HepG2 (cell line): ENCODE measurements around the gene C9orf78. TPM values are rescaled to one million over a fixed set of nuclear protein-coding genes. Genes with fewer than 3 reads are reported as not detected.

Experiments
- ATAC-seq: fragments of 200-7000 bp; cut with Tn5 transposase; 3 replicates; pipeline ENCODE4 v1.9.1; 2020; ENCODE audit warnings: mild to moderate bottlenecking, moderate library complexity
- BruUV-seq: library from RNA; stranded (reverse); fragments of 400-500 nt; replicated peaks from 2 replicates; lab custom pipeline; 2021; lab: Mats Ljungman, UMichigan
- CTCF ChIA-PET: fragments of 300-600 bp; formaldehyde crosslinking; extraction: SDS; loops from one replicate; lab custom pipeline; 2021; ENCODE audit warnings: low total read pairs, inconsistent platforms, low intra/inter-chr PET ratio; lab: Yijun Ruan, JAX
- POLR2A ChIA-PET: fragments of 350-600 bp; sonication (Branson Sonifier 250); formaldehyde crosslinking; loops from one replicate; lab custom pipeline; 2020; ENCODE audit warnings: antibody characterized with exemption, inconsistent platforms; lab: Yijun Ruan, JAX
- DNase-seq: peaks from one replicate; pipeline ENCODE4 v3.0.0-alpha.2; 2015; ENCODE audit warnings: low spot score
- FAIRE-seq: peaks from 3 replicates; lab custom pipeline; 2011; peaks lifted over from hg19 to GRCh38; lab: Jason Lieb, UNC
- H2AFZ ChIP-seq: one replicate; pipeline ENCODE4 v1.6.1; 2011; ENCODE audit warnings: low read length, inconsistent platforms
- H3K27ac ChIP-seq: fragments of 300-600 bp; 3 replicates; pipeline ENCODE4 v1.8.0; 2011; ENCODE audit warnings: mixed run types, mild to moderate bottlenecking, mixed read lengths, low read length, inconsistent platforms; ENCODE audit not compliant: insufficient read depth; ENCODE audit errors: extremely low read length
- H3K27me3 ChIP-seq, 2 experiments: fragments of 200-600 bp in 1 of 2; 2 replicates in 1 of 2; 3 replicates in 1 of 2; pipeline versions ENCODE4 v1.6.0 to v1.8.0; 2011; ENCODE audit warnings: low read length in 2 of 2, mild to moderate bottlenecking in 2 of 2, moderate library complexity in 2 of 2, inconsistent platforms in 1 of 2; ENCODE audit not compliant: insufficient read depth in 2 of 2, control insufficient read depth in 1 of 2
- H3K36me3 ChIP-seq, 2 experiments: fragments of 200-600 bp in 1 of 2; replicated peaks in 1 of 2; 2 replicates in 1 of 2; 3 replicates in 1 of 2; pipeline versions ENCODE4 v1.5.1 to v1.8.0; 2011; ENCODE audit warnings: low read length in 2 of 2, inconsistent platforms in 1 of 2; ENCODE audit not compliant: insufficient read depth in 2 of 2, control insufficient read depth in 1 of 2
- H3K4me1 ChIP-seq: 2 replicates; pipeline ENCODE4 v1.5.1; 2012; ENCODE audit warnings: low read length, inconsistent platforms; ENCODE audit not compliant: insufficient read depth
- H3K4me2 ChIP-seq: 2 replicates; pipeline ENCODE4 v1.6.0; 2011; ENCODE audit warnings: low read depth, low read length, inconsistent platforms
- H3K4me3 ChIP-seq, 3 experiments: fragments of 200-600 bp in 1 of 3; sonication (generic), shearing (Covaris generic) in 1 of 3; replicated peaks in 1 of 3; 2 replicates each; pipeline ENCODE4 v1.5.1; 2011 to 2016; ENCODE audit warnings: low read length in 3 of 3, inconsistent platforms in 2 of 3, low read depth in 2 of 3, mild to moderate bottlenecking in 2 of 3, control low read depth in 1 of 3, mixed read lengths in 1 of 3; ENCODE audit not compliant: insufficient read depth in 1 of 3
- H3K79me2 ChIP-seq: one replicate; pipeline ENCODE4 v1.6.1; 2011; ENCODE audit warnings: low read length, inconsistent platforms; ENCODE audit not compliant: insufficient read depth
- H3K9ac ChIP-seq: 2 replicates; pipeline ENCODE4 v1.6.0; 2011; ENCODE audit warnings: mild to moderate bottlenecking, low read depth, low read length, inconsistent platforms; ENCODE audit not compliant: insufficient read depth
- H3K9me3 ChIP-seq: 2 replicates; pipeline ENCODE4 v1.5.1; 2012; ENCODE audit warnings: mild to moderate bottlenecking, low read length
- H4K20me1 ChIP-seq: 2 replicates; pipeline ENCODE4 v1.6.0; 2011; ENCODE audit warnings: inconsistent platforms, mild to moderate bottlenecking, low read length, moderate library complexity; ENCODE audit not compliant: insufficient read depth
- ELF1 ChIP-seq: sonication (generic); formaldehyde crosslinking; IDR thresholded peaks from 2 replicates; pipeline ENCODE4 v1.4.0; 2020; ENCODE audit warnings: missing genetic modification reagents
- ELF4 ChIP-seq: sonication (generic); formaldehyde crosslinking; IDR thresholded peaks from 2 replicates; pipeline ENCODE4 v1.5.0; 2020; ENCODE audit warnings: missing genetic modification reagents, mild to moderate bottlenecking, moderate library complexity, borderline replicate concordance
- MNT ChIP-seq: fragments of 450-650 bp; IDR thresholded peaks from 2 replicates; pipeline ENCODE4 v1.6.1; 2016
- NFE2L2 ChIP-seq: fragments of 150-350 bp; IDR thresholded peaks from 2 replicates; pipeline ENCODE4 v1.6.1; 2014; ENCODE audit warnings: low read length
- RARG ChIP-seq: sonication (generic); formaldehyde crosslinking; IDR thresholded peaks from 2 replicates; pipeline ENCODE4 v1.4.0; 2020; ENCODE audit warnings: low read depth, mild to moderate bottlenecking, missing genetic modification reagents
- REST ChIP-seq, 2 experiments: IDR thresholded peaks; 2 replicates each; pipeline ENCODE4 v1.6.1; 2011 to 2012; ENCODE audit warnings: low read length in 2 of 2, borderline replicate concordance in 1 of 2, low read depth in 1 of 2, mild to moderate bottlenecking in 1 of 2, moderate library complexity in 1 of 2
- RNF2 ChIP-seq: fragments of 450-650 bp; conservative IDR thresholded peaks from 2 replicates; pipeline ENCODE4 v1.6.1; 2016; ENCODE audit warnings: low read depth
- ZNF232 ChIP-seq: sonication (generic); formaldehyde crosslinking; IDR thresholded peaks from 2 replicates; pipeline ENCODE4 v1.4.0; 2020; ENCODE audit warnings: missing genetic modification reagents, borderline replicate concordance
- ZNF446 ChIP-seq: sonication (generic); formaldehyde crosslinking; IDR thresholded peaks from 2 replicates; pipeline ENCODE4 v1.5.0; 2020; ENCODE audit warnings: mild to moderate bottlenecking, missing genetic modification reagents
- ZNF646 ChIP-seq: sonication (generic); formaldehyde crosslinking; IDR thresholded peaks from 2 replicates; pipeline ENCODE4 v1.9.0; 2021; ENCODE audit warnings: mild to moderate bottlenecking, missing genetic modification reagents
- WGBS: methylation state at CpG from one replicate; pipeline ENCODE4 v1.1.6; 2017; ENCODE audit warnings: low lambda C conversion rate; 5-methylcytosine and 5-hydroxymethylcytosine counted together
- in situ Hi-C: cut with HindIII; loops from 2 replicates; pipeline ENCODE4 v1.10.0; 2017; ENCODE audit warnings: low pct_unique_long_range_greater_than_20kb; ENCODE audit not compliant: extremely low pct_ligation_motif_present
- intact Hi-C: fragments of 100-400 bp; cut with micrococcal nuclease; formaldehyde crosslinking; loops from one replicate; pipeline ENCODE4 v1.10.0; 2022; ENCODE audit not compliant: unreplicated experiment
- polyA plus RNA-seq, 8 experiments: library from polyadenylated mRNA; depleted of rRNA in 3 of 8; stranded (reverse) in 7 of 8; unstranded in 1 of 8; fragments of >200 nt; fragmentation: Illumina TruSeq in 4 of 8; extraction: Trizol in 4 of 8; gene quantifications; 2 replicates each; pipeline versions ENCODE4 v1.2.1 to v1.2.3, GENCODE V29; 2011 to 2016; ENCODE audit warnings: low read depth in 4 of 8, missing spikeins in 1 of 8, mixed read lengths in 1 of 8; ENCODE audit not compliant: insufficient read depth in 1 of 8
- total RNA-seq, 5 experiments: library from RNA; depleted of rRNA; stranded (reverse); fragments of >200 nt; fragmentation: Illumina TruSeq; extraction: Trizol; gene quantifications; 2 replicates each; pipeline ENCODE4 v1.2.3, GENCODE V29; 2016; ENCODE audit warnings: low read depth in 1 of 5

Gene C9orf78
- total and polyA plus RNA-seq, 2 of the 13 experiments (the other 11 are each of a cell fraction or from before 2014, with no cell fraction given), result 18.4 to 35.5 TPM

GRCh38 chr9:129836311-129837007, 1.4 kb upstream of the C9orf78 start:
- Histone ChIP-seq H3K9me3 (no peaks in the 10 kb centered on the region), H3K9ac (peak overlapping the region; percentile 87; the same call in 1 of the 2 replicates), H3K27ac (no peak overlapping the region), H2AFZ (no peak overlapping the region), H3K79me2 (peaks cover 9% of the 10 kb centered on the region), H3K4me2 (peak overlapping the region; percentile 75), H3K4me1 (peaks cover 19% of the 10 kb centered on the region), H4K20me1 (no peaks in the 10 kb centered on the region), H3K4me3 (peak overlapping the region; percentile 73 to 96 (median 94)), H3K27me3 (no peaks in the 10 kb centered on the region; a peak in 1 of 5 replicates), H3K36me3 (peaks cover 0 to 5% of the 10 kb centered on the region in 2 experiments; a peak in 2 of 5 replicates)
- ATAC-seq (no peak), FAIRE-seq (no peak), DNase-seq (no peak)
- POLR2A ChIA-PET, result no interaction called here
- in situ Hi-C loops (no loop called here), intact Hi-C loops (no loop called here)
- WGBS, result 55% methylated on average over 14 of the region's 16 CpGs
- CTCF ChIA-PET, result no interaction called here
- no TSS peak for BruUV-seq
- TF ChIP-seq ZNF232 (CRISPR knock-in tag) (no peak), ELF4 (CRISPR knock-in tag) (no peak), ZNF446 (CRISPR knock-in tag) (no peak), ELF1 (CRISPR knock-in tag) (no peak), ZNF646 (no peak), RNF2 (no peak), MNT (no peak), REST (IDR thresholded peaks at IDR 0.05; ENCODE audit: borderline replicate concordance in 1 of 2, low read depth in 1 of 2, low read length in 2 of 2) (no peak), RARG (CRISPR knock-in tag) (no peak), NFE2L2 (no peak)
